PC-9 (cell line): Measurements from ENCODE around the gene ADCY2. TPM values are rescaled to one million over a fixed set of nuclear protein-coding genes. Genes with fewer than 3 reads are reported as not detected.

Experiments used
- BruUV-seq: library from RNA; stranded (reverse); fragments of 400-500 nt; replicated peaks from 2 replicates; lab custom pipeline; 2021; lab: Mats Ljungman, UMichigan
- CTCF ChIA-PET: fragments of 300-600 bp; sonication (Branson Sonifier 250); formaldehyde crosslinking; loops from one replicate; lab custom pipeline; 2022; ENCODE audit warnings: antibody characterized with exemption; lab: Charles Lee
- POLR2A ChIA-PET: fragments of 300-600 bp; sonication (Branson Sonifier 250); formaldehyde crosslinking; loops from one replicate; lab custom pipeline; 2022; ENCODE audit warnings: antibody characterized with exemption; ENCODE audit not compliant: unreplicated experiment; lab: Charles Lee
- DNase-seq, 2 experiments: peaks; one replicate each; pipeline versions ENCODE4 v3.0.0 to v3.0.0-alpha.2; 2015 to 2022; ENCODE audit warnings: mixed read lengths in 1 of 2
- H2AFZ ChIP-seq: fragments of 200-600 bp; sonication (generic); 2 replicates; pipeline ENCODE4 v1.8.1; 2017; ENCODE audit warnings: antibody characterized with exemption
- H3F3A ChIP-seq: fragments of 200-600 bp; sonication (generic); 2 replicates; pipeline ENCODE4 v1.8.1; 2017; ENCODE audit warnings: antibody characterized with exemption, mild to moderate bottlenecking, low read depth; ENCODE audit not compliant: insufficient read depth
- H3K27ac ChIP-seq: fragments of 200-600 bp; sonication (generic); 2 replicates; pipeline ENCODE4 v1.6.1; 2016; ENCODE audit warnings: mixed run types
- H3K27me3 ChIP-seq: fragments of 200-600 bp; sonication (generic); 2 replicates; pipeline ENCODE4 v1.6.1; 2016; ENCODE audit warnings: low read depth, mixed run types; ENCODE audit not compliant: insufficient read depth
- H3K36me3 ChIP-seq: fragments of 200-600 bp; sonication (generic); 2 replicates; pipeline ENCODE4 v1.6.1; 2016; ENCODE audit warnings: low read depth, mixed run types
- H3K4me1 ChIP-seq: fragments of 200-600 bp; sonication (generic); replicated peaks from 2 replicates; pipeline ENCODE4 v1.6.1; 2016; ENCODE audit warnings: mixed run types; ENCODE audit not compliant: insufficient read depth
- H3K4me2 ChIP-seq: fragments of 200-600 bp; sonication (generic); 2 replicates; pipeline ENCODE4 v1.6.1; 2017; ENCODE audit warnings: mixed run types
- H3K4me3 ChIP-seq: fragments of 200-600 bp; sonication (generic); 2 replicates; pipeline ENCODE4 v1.6.1; 2016; ENCODE audit warnings: mixed run types
- H3K79me2 ChIP-seq: fragments of 200-600 bp; sonication (generic); 2 replicates; pipeline ENCODE4 v1.6.1; 2017; ENCODE audit warnings: low read depth, mixed run types
- H3K9me2 ChIP-seq: fragments of 200-600 bp; sonication (generic); 2 replicates; pipeline ENCODE4 v1.8.1; 2017; ENCODE audit warnings: mild to moderate bottlenecking; ENCODE audit not compliant: insufficient read depth
- H3K9me3 ChIP-seq: fragments of 200-600 bp; sonication (generic); 2 replicates; pipeline ENCODE4 v1.8.1; 2016; ENCODE audit warnings: low read depth; ENCODE audit not compliant: insufficient read depth
- H4K20me1 ChIP-seq: fragments of 200-600 bp; sonication (generic); 2 replicates; pipeline ENCODE4 v1.8.1; 2017; ENCODE audit not compliant: insufficient read depth
- CTCF ChIP-seq: fragments of 200-600 bp; sonication (generic); conservative IDR thresholded peaks from 2 replicates; pipeline ENCODE4 v1.6.1; 2017; ENCODE audit warnings: mixed run types, antibody characterized with exemption, mild to moderate bottlenecking, moderate library complexity
- EZH2 ChIP-seq: fragments of 200-600 bp; sonication (generic); IDR thresholded peaks from 2 replicates; pipeline ENCODE4 v1.8.0; 2017; ENCODE audit warnings: antibody characterized with exemption, low read depth
- intact Hi-C: fragments of 100-400 bp; cut with micrococcal nuclease; formaldehyde crosslinking; loops from one replicate; pipeline ENCODE4 v1.10.0; 2022; ENCODE audit not compliant: unreplicated experiment
- total RNA-seq: library from RNA; stranded (reverse); gene quantifications from 2 replicates; pipeline ENCODE4 v1.2.3, GENCODE V29; 2021

ADCY2 gene
- total RNA-seq, 1 experiment from 2014 or later: not detected

GRCh38 chr5:7518947-7519560, 123.1 kb downstream of the ADCY2 start:
- TF ChIP-seq EZH2 (no peak), CTCF (no peak; the same call in 1 of the 2 replicates)
- no peaks in the 10 kb centered on the region for H3K9me2 ChIP-seq
- POLR2A ChIA-PET: no interaction called here

GRCh38 chr5:7519564-7519963, 123.6 kb downstream of the ADCY2 start:
- Histone ChIP-seq H3K27ac (no peak overlapping the region), H3K4me3 (no peak overlapping the region), H3K79me2 (no peaks in the 10 kb centered on the region), H3K27me3 (peaks cover 12% of the 10 kb centered on the region; the same call in 1 of the 2 replicates), H4K20me1 (no peaks in the 10 kb centered on the region), H3K36me3 (no peaks in the 10 kb centered on the region), H3K9me3 (no peaks in the 10 kb centered on the region), H2AFZ (no peak overlapping the region), H3K9me2 (no peaks in the 10 kb centered on the region), H3F3A (no peaks in the 10 kb centered on the region), H3K4me2 (no peak overlapping the region), H3K4me1 (no peaks in the 10 kb centered on the region)
- TF ChIP-seq EZH2: no peak
- no peak for TF ChIP-seq CTCF
- no TSS peak for BruUV-seq
- intact Hi-C loops: no loop called here
- POLR2A ChIA-PET: no interaction called here
- CTCF ChIA-PET: no interaction called here
- no peak for DNase-seq

More at GRCh38 chr5:7518947-7519560, 123.1 kb downstream of the ADCY2 start:
- DNase-seq: no peak
- Histone ChIP-seq H3K27me3 (peaks cover 8% of the 10 kb centered on the region; the same call in 1 of the 2 replicates), H3K79me2 (no peaks in the 10 kb centered on the region), H3F3A (no peaks in the 10 kb centered on the region), H3K4me2 (no peak overlapping the region), H3K4me3 (no peak overlapping the region), H4K20me1 (no peaks in the 10 kb centered on the region), H2AFZ (no peak overlapping the region), H3K27ac (no peak overlapping the region), H3K9me3 (no peaks in the 10 kb centered on the region), H3K36me3 (no peaks in the 10 kb centered on the region), H3K4me1 (no peaks in the 10 kb centered on the region)
- CTCF ChIA-PET: no interaction called here
- BruUV-seq: no TSS peak
- intact Hi-C loops: no loop called here

GRCh38 chr5:7529880-7530279, 133.9 kb downstream of the ADCY2 start:
- ChIA-PET POLR2A (no interaction called here), CTCF (no interaction called here)
- H3K9me3 ChIP-seq: no peaks in the 10 kb centered on the region
- no peak overlapping the region for H3K4me3 ChIP-seq
- peaks cover 13% of the 10 kb centered on the region; the same call in 1 of the 2 replicates for H3K27me3 ChIP-seq
- TF ChIP-seq EZH2 (no peak), CTCF (no peak)
- no peaks in the 10 kb centered on the region for H3K36me3 ChIP-seq
- no peak overlapping the region for H2AFZ ChIP-seq
- H3K4me2 ChIP-seq: no peak overlapping the region
- BruUV-seq: no TSS peak
- H3K9me2 ChIP-seq: no peaks in the 10 kb centered on the region; the same call in 1 of the 2 replicates
- H3K27ac ChIP-seq: no peak overlapping the region
- intact Hi-C loops: loop anchor here (5.0 kb wide), 1 partner anchor 118 kb away; no protein-coding TSS in a partner anchor
- H3K79me2 ChIP-seq: no peaks in the 10 kb centered on the region
- DNase-seq: no peak
- H3K4me1 ChIP-seq: no peaks in the 10 kb centered on the region
- no peaks in the 10 kb centered on the region for H4K20me1 ChIP-seq
- H3F3A ChIP-seq: no peaks in the 10 kb centered on the region
